ENCODE results near the gene HMCN1.
"Not testable (repeated sequence)": the region's sequence is repeated elsewhere in the genome, so short reads cannot be mapped to it uniquely, and the experiment has no call there.

Gene HMCN1

GRCh38 chr1:185789501-185790193, 55.5 kb downstream of the HMCN1 start:
- Histone ChIP-seq H4K20me1 (ENCODE audit: control insufficient read depth, insufficient read depth, low read depth, low read length) (no peaks in the 10 kb centered on the region), H3F3A (ENCODE audit: control insufficient read depth, insufficient read depth) (no peaks in the 10 kb centered on the region), H3K27me3 (ENCODE audit: control insufficient read depth, low read length) (no peaks in the 10 kb centered on the region), H3K9me2 (replicated peaks; ENCODE audit: control insufficient read depth, low read length) (no peaks in the 10 kb centered on the region), H3K4me2 (ENCODE audit: low read length) (no peak overlapping the region), H3K79me2 (ENCODE audit: control insufficient read depth, low read length) (no peaks in the 10 kb centered on the region), H3K36me3 (ENCODE audit: control insufficient read depth, low read length) (no peaks in the 10 kb centered on the region), H3K9me3 (ENCODE audit: control insufficient read depth, insufficient read depth, low read length) (no peaks in the 10 kb centered on the region), H3K4me1 (ENCODE audit: control insufficient read depth, low read length) (no peaks in the 10 kb centered on the region), H3K27ac (ENCODE audit: low read depth, low read length) (no peak overlapping the region), H3K4me3 (ENCODE audit: low read length) (no peak overlapping the region)
- TF ChIP-seq CTCF (IDR thresholded peaks at IDR 0.05; ENCODE audit: low read depth, low read length, poor library complexity, severe bottlenecking) (no peak), EZH2phosphoT487 (IDR thresholded peaks at IDR 0.05; ENCODE audit: borderline replicate concordance, low read length) (no peak)

DNA sequence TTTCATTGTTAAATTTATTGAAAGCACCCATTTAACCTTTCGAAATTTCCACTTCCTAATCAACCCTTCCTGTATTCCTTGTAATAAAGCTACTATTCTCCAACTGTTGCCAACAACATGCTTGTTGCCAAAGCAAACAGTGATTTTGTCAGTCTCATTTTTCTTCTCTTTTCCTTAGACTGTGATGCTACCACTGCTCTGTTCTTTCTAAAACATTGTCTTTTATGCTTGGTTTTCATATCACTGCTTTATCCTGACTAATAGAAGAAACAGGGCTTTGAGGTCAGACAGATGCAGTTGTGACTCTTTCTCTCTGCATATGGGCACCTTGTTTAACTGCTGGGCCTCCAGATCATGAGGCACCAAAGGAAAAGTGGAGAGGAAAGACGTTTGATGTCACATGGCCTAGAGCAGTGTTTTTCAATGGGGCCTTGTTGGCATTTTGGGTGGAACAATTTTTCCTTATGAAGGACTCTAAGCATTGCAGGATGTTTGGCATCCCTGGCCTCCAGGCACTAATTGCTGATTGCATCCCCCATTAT, 56.1 kb downstream of the HMCN1 start:
- no peak overlapping the region for H3K27ac ChIP-seq (ENCODE audit: low read depth, low read length)
- no peak overlapping the region for H3K4me2 ChIP-seq (ENCODE audit: low read length)
- no peaks in the 10 kb centered on the region for H3K9me2 ChIP-seq (replicated peaks; ENCODE audit: control insufficient read depth, low read length)
- no peaks in the 10 kb centered on the region for H3K9me3 ChIP-seq (ENCODE audit: control insufficient read depth, insufficient read depth, low read length)
- no peaks in the 10 kb centered on the region for H3K4me1 ChIP-seq (ENCODE audit: control insufficient read depth, low read length)
- TF ChIP-seq CTCF (IDR thresholded peaks at IDR 0.05; ENCODE audit: low read depth, low read length, poor library complexity, severe bottlenecking) = no peak
- no peak for TF ChIP-seq EZH2phosphoT487 (IDR thresholded peaks at IDR 0.05; ENCODE audit: borderline replicate concordance, low read length)
- H3K4me3 ChIP-seq (ENCODE audit: low read length) = no peak overlapping the region
- no peaks in the 10 kb centered on the region for H3F3A ChIP-seq (ENCODE audit: control insufficient read depth, insufficient read depth)
- H3K79me2 ChIP-seq (ENCODE audit: control insufficient read depth, low read length) = no peaks in the 10 kb centered on the region
- H4K20me1 ChIP-seq (ENCODE audit: control insufficient read depth, insufficient read depth, low read depth, low read length) = no peaks in the 10 kb centered on the region
- no peaks in the 10 kb centered on the region for H3K27me3 ChIP-seq (ENCODE audit: control insufficient read depth, low read length)
- H3K36me3 ChIP-seq (ENCODE audit: control insufficient read depth, low read length) = no peaks in the 10 kb centered on the region

- no peak overlapping the region for H3K4me3 ChIP-seq (ENCODE audit: low read length)
- no peaks in the 10 kb centered on the region for H4K20me1 ChIP-seq (ENCODE audit: control insufficient read depth, insufficient read depth, low read depth, low read length)
- no peaks in the 10 kb centered on the region for H3F3A ChIP-seq (ENCODE audit: control insufficient read depth, insufficient read depth)
- no peaks in the 10 kb centered on the region for H3K79me2 ChIP-seq (ENCODE audit: control insufficient read depth, low read length)
- no peaks in the 10 kb centered on the region for H3K9me2 ChIP-seq (replicated peaks; ENCODE audit: control insufficient read depth, low read length)
- H3K9me3 ChIP-seq (ENCODE audit: control insufficient read depth, insufficient read depth, low read length) = no peaks in the 10 kb centered on the region
- H3K36me3 ChIP-seq (ENCODE audit: control insufficient read depth, low read length) = no peaks in the 10 kb centered on the region
- no peak overlapping the region for H3K4me2 ChIP-seq (ENCODE audit: low read length)
- no peak overlapping the region for H3K27ac ChIP-seq (ENCODE audit: low read depth, low read length)
- H3K4me1 ChIP-seq (ENCODE audit: control insufficient read depth, low read length) = no peaks in the 10 kb centered on the region
- no peaks in the 10 kb centered on the region for H3K27me3 ChIP-seq (ENCODE audit: control insufficient read depth, low read length)
- TF ChIP-seq EZH2phosphoT487 (IDR thresholded peaks at IDR 0.05; ENCODE audit: borderline replicate concordance, low read length) = no peak
- TF ChIP-seq CTCF (IDR thresholded peaks at IDR 0.05; ENCODE audit: low read depth, low read length, poor library complexity, severe bottlenecking) = no peak
These were observed 57.8 kb downstream of the HMCN1 start for GRCh38 chr1:185792040-185792439.

DNA sequence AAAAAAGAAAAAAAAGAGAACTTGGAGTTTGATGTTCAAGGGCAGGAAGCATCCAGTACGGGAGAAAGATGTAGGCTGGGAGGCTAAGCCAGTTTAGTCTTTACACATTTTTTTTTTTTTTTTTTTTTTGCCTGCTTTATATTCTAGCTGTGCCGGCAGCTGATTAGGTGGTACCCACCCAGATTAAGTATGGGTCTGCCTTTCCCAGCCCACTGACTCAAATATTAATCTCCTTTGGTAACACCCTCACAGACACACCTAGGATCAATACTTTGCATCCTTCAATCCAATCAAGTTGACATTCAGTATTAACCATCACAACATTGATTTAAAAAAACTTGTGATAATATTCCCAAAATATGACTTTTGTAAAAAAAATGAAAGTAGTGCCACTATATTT, 60.3 kb downstream of the HMCN1 start:
- not testable (repeated sequence) for H3K9me2 ChIP-seq (replicated peaks; ENCODE audit: control insufficient read depth, low read length); H3F3A ChIP-seq (ENCODE audit: control insufficient read depth, insufficient read depth); H3K79me2 ChIP-seq (ENCODE audit: control insufficient read depth, low read length); H3K9me3 ChIP-seq (ENCODE audit: control insufficient read depth, insufficient read depth, low read length); H3K4me2 ChIP-seq (ENCODE audit: low read length); H3K36me3 ChIP-seq (ENCODE audit: control insufficient read depth, low read length); H3K4me1 ChIP-seq (ENCODE audit: control insufficient read depth, low read length); H3K27ac ChIP-seq (ENCODE audit: low read depth, low read length); H3K4me3 ChIP-seq (ENCODE audit: low read length); H4K20me1 ChIP-seq (ENCODE audit: control insufficient read depth, insufficient read depth, low read depth, low read length); H3K27me3 ChIP-seq (ENCODE audit: control insufficient read depth, low read length)

Measured in DOHH2 (cell line).